Measurements from ENCODE around the gene CCT3. TPM values are rescaled to one million over a fixed set of nuclear protein-coding genes. Genes with fewer than 3 reads are reported as not detected.
"Not testable (repeated sequence)": the region's sequence is repeated elsewhere in the genome, so short reads cannot be mapped to it uniquely, and the experiment has no call there.

The CCT3 gene
- total RNA-seq, 1 donor from 2014 or later: 504 TPM

DNA sequence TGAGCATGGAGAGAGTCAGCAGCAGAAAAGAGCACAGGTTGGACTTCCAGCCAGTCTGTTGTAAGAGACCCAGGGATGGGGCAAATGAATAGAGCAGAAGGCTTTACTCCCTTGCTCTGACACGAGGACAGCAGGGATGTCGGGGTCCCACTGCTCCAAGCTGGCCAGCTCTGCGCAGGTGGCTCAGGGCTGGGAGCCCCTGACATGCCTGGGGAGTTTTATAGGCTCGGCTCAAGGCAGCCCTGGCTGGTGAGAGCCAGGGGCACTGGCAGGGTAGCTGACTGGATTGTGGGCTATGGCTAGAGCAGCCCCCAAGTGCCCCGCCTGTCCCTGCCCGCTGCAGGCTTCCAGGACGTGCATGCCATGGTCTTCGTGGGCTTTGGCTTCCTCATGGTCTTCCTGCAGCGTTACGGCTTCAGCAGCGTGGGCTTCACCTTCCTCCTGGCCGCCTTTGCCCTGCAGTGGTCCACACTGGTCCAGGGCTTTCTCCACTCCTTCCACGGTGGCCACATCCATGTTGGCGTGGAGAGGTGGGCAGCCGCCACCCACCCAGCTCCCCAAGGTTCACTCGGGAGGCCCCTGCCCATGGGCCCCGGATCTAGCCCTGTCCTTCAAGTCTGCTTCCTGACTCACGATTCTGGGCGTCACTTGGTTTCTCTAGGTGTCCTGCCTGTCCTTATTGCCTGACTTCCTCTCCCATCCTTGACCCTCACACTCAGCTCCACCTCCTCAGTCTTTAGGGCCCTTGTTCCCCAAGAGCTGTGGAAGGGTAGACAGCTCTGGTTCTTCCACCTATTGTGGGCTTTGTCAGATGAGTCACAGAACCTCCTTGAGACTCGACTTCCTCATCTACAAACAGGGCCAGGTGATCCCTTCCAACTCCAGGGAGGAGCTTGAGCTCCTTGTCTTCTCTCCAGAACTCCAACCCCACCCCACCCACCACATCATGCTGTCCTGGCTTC, 39.1 kb upstream of the CCT3 start:
- no peak overlapping the region for H3K4me3 Mint-ChIP-seq (ENCODE audit: low read depth)
- no peaks in the 10 kb centered on the region for H3K9me3 Mint-ChIP-seq
- no peaks in the 10 kb centered on the region for H3K36me3 Mint-ChIP-seq (ENCODE audit: low read depth)
- H3K4me1 Mint-ChIP-seq (ENCODE audit: low read depth): no peaks in the 10 kb centered on the region
- no peak for DNase-seq (ENCODE audit: low spot score)
- H3K27me3 Mint-ChIP-seq (ENCODE audit: low read depth): peaks cover 24% of the 10 kb centered on the region
- intact Hi-C loops (cut with micrococcal nuclease): no loop called here
- H3K27ac Mint-ChIP-seq: no peak overlapping the region

DNA sequence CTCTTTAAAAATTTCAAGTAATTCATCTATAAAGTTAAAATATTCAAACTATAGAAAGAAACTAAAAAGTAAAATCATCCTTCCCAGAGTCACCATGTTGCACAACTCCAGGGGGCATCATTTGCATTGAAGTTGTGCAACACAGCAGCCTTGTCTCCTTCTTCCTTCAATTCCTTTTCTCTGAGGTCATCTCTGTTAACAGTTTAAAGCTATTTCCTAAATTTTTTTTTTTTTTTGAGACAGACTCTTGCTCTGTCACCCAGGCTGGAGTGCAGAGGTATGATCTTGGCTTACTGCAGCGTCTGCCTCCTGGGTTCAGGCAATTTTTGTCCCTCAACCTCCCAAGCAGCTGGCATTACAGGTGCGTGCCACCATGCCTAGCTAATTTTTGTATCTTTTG, 38.1 kb upstream of the CCT3 start:
- Mint-ChIP-seq H3K36me3 (ENCODE audit: low read depth) (no peaks in the 10 kb centered on the region), H3K4me1 (ENCODE audit: low read depth) (no peaks in the 10 kb centered on the region), H3K27me3 (ENCODE audit: low read depth) (peaks cover 30% of the 10 kb centered on the region), H3K27ac (no peak overlapping the region), H3K4me3 (ENCODE audit: low read depth) (no peak overlapping the region), H3K9me3 (no peaks in the 10 kb centered on the region)
- intact Hi-C loops (cut with micrococcal nuclease): no loop called here
- no peak for DNase-seq (ENCODE audit: low spot score)

GRCh38 chr1:156373546-156373945, 35.5 kb upstream of the CCT3 start:
- H3K4me1 Mint-ChIP-seq (ENCODE audit: low read depth): no peaks in the 10 kb centered on the region
- H3K36me3 Mint-ChIP-seq (ENCODE audit: low read depth): no peaks in the 10 kb centered on the region
- H3K9me3 Mint-ChIP-seq: no peaks in the 10 kb centered on the region
- DNase-seq (ENCODE audit: low spot score): no peak
- H3K27me3 Mint-ChIP-seq (ENCODE audit: low read depth): peaks cover 43% of the 10 kb centered on the region
- H3K4me3 Mint-ChIP-seq (ENCODE audit: low read depth): no peak overlapping the region
- intact Hi-C loops (cut with micrococcal nuclease): no loop called here
- no peak overlapping the region for H3K27ac Mint-ChIP-seq

GRCh38 chr1:156372876-156373275, 34.8 kb upstream of the CCT3 start:
- Mint-ChIP-seq H3K36me3 (ENCODE audit: low read depth) (no peaks in the 10 kb centered on the region), H3K27ac (no peak overlapping the region), H3K4me3 (ENCODE audit: low read depth) (no peak overlapping the region), H3K4me1 (ENCODE audit: low read depth) (no peaks in the 10 kb centered on the region), H3K27me3 (ENCODE audit: low read depth) (peaks cover 49% of the 10 kb centered on the region), H3K9me3 (no peaks in the 10 kb centered on the region)
- intact Hi-C loops (cut with micrococcal nuclease): no loop called here
- no peak for DNase-seq (ENCODE audit: low spot score)

DNA sequence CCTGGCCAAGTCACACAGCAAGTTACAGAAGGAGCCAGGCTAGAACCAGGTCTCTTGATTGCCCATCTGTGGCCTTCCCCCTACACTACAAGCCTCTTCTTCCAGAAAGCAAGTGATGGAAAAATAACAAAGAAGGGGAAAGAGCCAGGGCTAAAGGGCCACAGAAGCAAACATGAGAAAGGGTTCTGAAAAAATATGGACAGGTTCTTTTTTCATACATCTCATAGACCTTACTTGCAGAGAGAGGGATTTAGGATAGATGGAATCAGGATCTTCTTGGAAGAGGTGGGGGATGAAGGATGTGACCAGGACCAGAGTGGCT, 34.1 kb upstream of the CCT3 start:
- intact Hi-C loops (cut with micrococcal nuclease): no loop called here
- no peak for DNase-seq (ENCODE audit: low spot score)
- Mint-ChIP-seq H3K4me3 (ENCODE audit: low read depth) (no peak overlapping the region), H3K9me3 (no peaks in the 10 kb centered on the region), H3K27me3 (ENCODE audit: low read depth) (peaks cover 53% of the 10 kb centered on the region), H3K4me1 (ENCODE audit: low read depth) (no peaks in the 10 kb centered on the region), H3K36me3 (ENCODE audit: low read depth) (no peaks in the 10 kb centered on the region), H3K27ac (no peak overlapping the region)

DNA sequence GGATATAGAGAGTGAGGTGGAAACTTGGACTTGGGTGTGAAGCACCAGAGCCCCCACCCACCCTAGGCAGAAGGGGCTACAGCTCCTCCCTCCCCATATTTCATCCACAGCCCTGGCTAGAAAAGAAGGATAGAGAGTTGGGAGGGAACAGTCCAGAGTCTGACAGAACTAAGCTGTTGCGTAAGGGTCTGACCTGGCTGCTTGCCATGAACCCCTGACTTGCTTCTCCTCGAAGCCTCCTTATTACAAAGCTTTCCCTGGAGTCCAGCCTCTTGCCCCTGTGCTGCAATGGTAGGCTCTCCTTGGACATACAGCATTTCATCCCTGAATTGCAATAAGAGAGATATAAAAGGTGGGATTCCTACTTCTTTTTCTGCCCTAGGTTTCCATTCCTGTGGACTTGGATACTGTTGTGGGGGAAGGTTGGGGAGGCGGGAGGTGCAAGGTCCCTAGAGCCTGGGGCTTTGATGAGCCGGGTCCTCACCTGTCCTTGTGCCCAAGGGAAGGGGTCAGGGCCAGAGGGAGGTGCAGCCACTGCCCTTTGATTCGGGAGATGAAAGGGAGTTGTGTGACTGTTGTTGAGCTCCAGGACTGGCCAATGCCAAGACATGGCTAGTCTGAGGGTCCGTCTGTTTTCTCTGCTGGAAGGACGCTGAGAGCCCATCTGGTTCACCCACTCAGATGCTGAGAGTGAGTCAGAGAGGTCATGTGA, 33.6 kb upstream of the CCT3 start:
- no peak overlapping the region for H3K4me3 Mint-ChIP-seq (ENCODE audit: low read depth)
- H3K27ac Mint-ChIP-seq: no peak overlapping the region
- H3K4me1 Mint-ChIP-seq (ENCODE audit: low read depth): no peaks in the 10 kb centered on the region
- intact Hi-C loops (cut with micrococcal nuclease): no loop called here
- no peak for DNase-seq (ENCODE audit: low spot score)
- no peaks in the 10 kb centered on the region for H3K9me3 Mint-ChIP-seq
- H3K36me3 Mint-ChIP-seq (ENCODE audit: low read depth): no peaks in the 10 kb centered on the region
- H3K27me3 Mint-ChIP-seq (ENCODE audit: low read depth): peaks cover 52% of the 10 kb centered on the region

DNA sequence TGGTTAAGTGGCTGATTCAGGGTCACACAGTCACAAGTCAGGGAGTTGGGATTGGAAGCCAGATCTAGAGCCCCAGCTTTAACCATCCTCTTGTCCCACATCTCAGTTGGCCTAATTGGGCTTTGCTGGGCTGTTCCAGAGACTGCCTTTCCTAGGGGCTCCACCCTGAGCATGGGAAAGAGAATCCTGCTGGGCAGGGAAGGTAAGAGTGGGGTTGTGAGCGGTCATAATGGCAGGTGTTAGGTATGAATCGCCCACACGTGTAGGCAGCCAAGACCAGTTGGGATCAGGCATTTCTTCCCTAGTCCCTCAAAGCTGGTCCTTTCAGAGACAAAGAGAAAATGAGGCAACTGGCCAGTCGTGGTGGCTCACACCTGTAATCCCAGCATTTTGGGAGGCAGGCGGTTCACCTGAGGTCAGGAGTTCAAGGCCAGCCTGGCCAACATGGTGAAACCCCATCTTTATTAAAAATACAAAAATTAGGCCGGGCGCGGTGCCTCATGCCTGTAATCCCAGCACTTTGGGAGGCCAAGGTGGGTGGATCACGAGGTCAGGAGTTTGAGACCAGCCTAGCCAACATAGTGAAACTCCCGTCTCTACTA, 31.7 kb upstream of the CCT3 start:
- H3K27ac Mint-ChIP-seq; H3K9me3 Mint-ChIP-seq; DNase-seq (ENCODE audit: low spot score); H3K4me3 Mint-ChIP-seq (ENCODE audit: low read depth); H3K4me1 Mint-ChIP-seq (ENCODE audit: low read depth); H3K36me3 Mint-ChIP-seq (ENCODE audit: low read depth); intact Hi-C loops (cut with micrococcal nuclease): not testable (repeated sequence)
- peaks cover 59% of the 10 kb centered on the region for H3K27me3 Mint-ChIP-seq (ENCODE audit: low read depth)

DNA sequence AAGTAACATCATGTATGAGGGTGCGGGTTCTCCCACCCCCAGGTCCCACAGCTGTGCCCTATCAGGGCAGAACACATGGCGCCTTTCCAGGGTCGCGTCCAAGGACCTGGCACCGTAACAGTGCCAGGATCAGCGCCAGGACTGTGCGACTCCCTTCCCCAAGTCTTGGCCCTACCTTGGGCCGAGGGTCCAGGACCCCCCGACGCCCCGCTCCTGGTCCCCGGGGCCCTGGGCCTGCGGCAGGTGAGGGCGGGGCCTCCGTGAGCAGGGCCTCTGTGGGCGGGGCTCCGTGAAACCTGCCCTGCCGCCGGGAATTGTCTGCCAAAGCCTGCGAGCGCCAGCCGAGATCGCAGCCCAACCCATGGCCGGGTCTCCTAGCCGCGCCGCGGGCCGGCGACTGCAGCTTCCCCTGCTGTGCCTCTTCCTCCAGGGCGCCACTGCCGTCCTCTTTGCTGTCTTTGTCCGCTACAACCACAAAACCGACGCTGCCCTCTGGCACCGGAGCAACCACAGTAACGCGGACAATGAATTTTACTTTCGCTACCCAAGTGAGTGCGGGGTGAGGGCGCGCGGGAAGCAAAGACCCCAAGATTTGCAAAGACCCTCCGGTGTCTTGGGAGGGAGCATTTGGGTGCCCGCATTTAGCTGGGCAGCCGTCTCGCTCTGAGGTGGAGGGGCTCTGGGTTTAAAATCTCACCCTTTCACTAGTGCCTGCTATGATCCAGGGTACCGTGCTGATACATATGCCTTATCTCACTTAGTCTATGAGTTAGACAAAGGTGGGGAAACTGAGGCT, 31.0 kb upstream of the CCT3 start, which contains the start of gene RHBG:
TSS of gene RHBG (plus strand) at position 323 of the 796 bp plus-strand sequence. CDS start at position 362, 39 bp downstream.
- Mint-ChIP-seq H3K4me1 (ENCODE audit: low read depth) (no peaks in the 10 kb centered on the region), H3K27me3 (ENCODE audit: low read depth) (peaks cover 63% of the 10 kb centered on the region), H3K4me3 (ENCODE audit: low read depth) (peak within 1 kb of the TSS; percentile 19), H3K27ac (no peak within 1 kb of the TSS), H3K36me3 (ENCODE audit: low read depth) (no peaks in the 10 kb centered on the region), H3K9me3 (no peaks in the 10 kb centered on the region)
- DNase-seq (ENCODE audit: low spot score): no peak
- intact Hi-C loops (cut with micrococcal nuclease): no loop called here

GRCh38 chr1:156368157-156368658, 30.1 kb upstream of the CCT3 start:
- no peaks in the 10 kb centered on the region for H3K36me3 Mint-ChIP-seq (ENCODE audit: low read depth)
- no peaks in the 10 kb centered on the region for H3K9me3 Mint-ChIP-seq
- DNase-seq (ENCODE audit: low spot score): no peak
- no peaks in the 10 kb centered on the region for H3K4me1 Mint-ChIP-seq (ENCODE audit: low read depth)
- H3K27ac Mint-ChIP-seq: no peak overlapping the region
- H3K27me3 Mint-ChIP-seq (ENCODE audit: low read depth): peaks cover 61% of the 10 kb centered on the region
- intact Hi-C loops (cut with micrococcal nuclease): no loop called here
- H3K4me3 Mint-ChIP-seq (ENCODE audit: low read depth): no peak overlapping the region

GRCh38 chr1:156367383-156368156, 29.5 kb upstream of the CCT3 start:
- H3K4me3 Mint-ChIP-seq (ENCODE audit: low read depth): no peak overlapping the region
- no peaks in the 10 kb centered on the region for H3K36me3 Mint-ChIP-seq (ENCODE audit: low read depth)
- DNase-seq (ENCODE audit: low spot score): no peak
- intact Hi-C loops (cut with micrococcal nuclease): no loop called here
- H3K4me1 Mint-ChIP-seq (ENCODE audit: low read depth): no peaks in the 10 kb centered on the region
- H3K27me3 Mint-ChIP-seq (ENCODE audit: low read depth): peaks cover 60% of the 10 kb centered on the region
- no peak overlapping the region for H3K27ac Mint-ChIP-seq
- H3K9me3 Mint-ChIP-seq: no peaks in the 10 kb centered on the region

GRCh38 chr1:156366378-156367166, 28.5 kb upstream of the CCT3 start:
- no peak for DNase-seq (ENCODE audit: low spot score)
- H3K27me3 Mint-ChIP-seq (ENCODE audit: low read depth): peaks cover 50% of the 10 kb centered on the region
- intact Hi-C loops (cut with micrococcal nuclease): no loop called here

More at GRCh38 chr1:156366378-156367166, 28.5 kb upstream of the CCT3 start:
- no peaks in the 10 kb centered on the region for H3K9me3 Mint-ChIP-seq
- H3K4me3 Mint-ChIP-seq (ENCODE audit: low read depth): no peak overlapping the region
- no peak overlapping the region for H3K27ac Mint-ChIP-seq
- H3K4me1 Mint-ChIP-seq (ENCODE audit: low read depth): no peaks in the 10 kb centered on the region
- no peaks in the 10 kb centered on the region for H3K36me3 Mint-ChIP-seq (ENCODE audit: low read depth)

All from activated T-helper 2 cell treated with anti-CD3 and anti-CD28 coated beads, Interferon-gamma antibody, Interleukin-2, Interleukin-4, amounts not matched to agents 10 μg/mL and 5 μg/mL and 100 μg/mL, durations not matched to agents 14 hours and 24 hours and 36 hours (primary cell).